Fibroblast of villous mesenchyme (primary cell): ENCODE data around the gene ADAM15. TPM values are rescaled to one million over a fixed set of nuclear protein-coding genes. Genes with fewer than 3 reads are reported as not detected.

ENCODE experiments used
- DNase-seq: peaks from one replicate; pipeline ENCODE4 v3.0.0-alpha.2; 2010; ENCODE audit warnings: low read depth
- H3K4me3 ChIP-seq: 2 replicates; pipeline ENCODE4 v1.5.1; 2011; ENCODE audit warnings: low read depth, mild to moderate bottlenecking, low read length
- CTCF ChIP-seq: IDR thresholded peaks from 2 replicates; pipeline ENCODE4 v1.5.1; 2012; ENCODE audit warnings: low read depth, mild to moderate bottlenecking, low read length; ENCODE audit not compliant: insufficient read depth
- total RNA-seq: library from RNA; depleted of rRNA; stranded (reverse); fragments of >200 nt; gene quantifications from 2 replicates; pipeline ENCODE4 v1.2.3, GENCODE V29; 2012

ADAM15 gene
- total RNA-seq, 1 donor, result 49.2 TPM

- peak; percentile 97 for TF ChIP-seq CTCF
- DNase-seq, result peak; percentile 88
- peak overlapping the region; percentile 36 for H3K4me3 ChIP-seq
Observed at GRCh38 chr1:155017041-155017945, 33.8 kb upstream of the ADAM15 start.

GRCh38 chr1:155017946-155018316 lies 33.2 kb upstream of the ADAM15 start:
- no peak for DNase-seq
- TF ChIP-seq CTCF, result no peak
- H3K4me3 ChIP-seq, result peak overlapping the region; percentile 36

- no peak for DNase-seq
- H3K4me3 ChIP-seq, result no peak overlapping the region
- TF ChIP-seq CTCF, result no peak
Observed at GRCh38 chr1:155018617-155019348, 32.3 kb upstream of the ADAM15 start.

DNA sequence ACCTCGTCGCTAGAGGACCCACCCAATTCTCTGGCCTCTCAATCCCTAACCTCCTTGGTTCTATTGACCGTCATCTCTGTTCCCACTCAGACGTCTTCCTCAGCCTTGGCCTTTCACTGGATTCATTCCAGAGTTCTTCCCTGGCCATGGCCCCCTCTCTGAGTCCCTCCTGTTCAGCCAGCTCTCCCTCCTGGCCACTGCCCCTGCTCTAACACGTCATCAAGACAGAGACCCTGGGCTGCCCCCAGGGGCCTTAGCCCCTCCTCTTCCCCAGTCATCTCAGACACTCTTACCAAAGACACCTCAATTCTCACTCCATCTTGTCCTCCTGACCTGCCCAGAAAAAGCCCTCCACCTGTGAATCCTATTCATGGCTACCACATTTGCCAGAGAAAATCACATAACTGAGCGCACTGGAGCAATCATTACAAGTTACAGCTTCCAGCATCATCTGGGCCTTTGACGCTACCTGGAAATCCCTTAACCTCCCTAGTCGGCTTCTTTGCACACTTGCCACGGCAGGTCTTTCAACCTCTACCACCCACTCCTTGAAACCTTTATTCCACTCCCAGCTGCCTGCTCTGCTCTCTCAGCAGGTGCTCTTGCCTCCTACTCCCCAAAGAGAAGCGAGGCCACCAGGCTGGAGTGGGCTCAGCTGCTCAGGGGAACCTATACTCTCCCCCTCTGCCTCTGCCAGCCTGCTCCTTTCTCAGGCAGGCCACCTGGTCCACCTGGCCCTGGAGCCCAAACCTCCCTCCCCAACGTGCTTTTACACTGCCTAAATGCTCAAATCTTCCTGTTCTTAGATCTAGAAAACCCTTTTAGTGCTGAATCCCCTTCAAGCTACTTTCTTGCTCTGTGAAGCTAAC lies 31.5 kb upstream of the ADAM15 start:
- TF ChIP-seq CTCF, result no peak
- no peak overlapping the region for H3K4me3 ChIP-seq
- no peak for DNase-seq

DNA sequence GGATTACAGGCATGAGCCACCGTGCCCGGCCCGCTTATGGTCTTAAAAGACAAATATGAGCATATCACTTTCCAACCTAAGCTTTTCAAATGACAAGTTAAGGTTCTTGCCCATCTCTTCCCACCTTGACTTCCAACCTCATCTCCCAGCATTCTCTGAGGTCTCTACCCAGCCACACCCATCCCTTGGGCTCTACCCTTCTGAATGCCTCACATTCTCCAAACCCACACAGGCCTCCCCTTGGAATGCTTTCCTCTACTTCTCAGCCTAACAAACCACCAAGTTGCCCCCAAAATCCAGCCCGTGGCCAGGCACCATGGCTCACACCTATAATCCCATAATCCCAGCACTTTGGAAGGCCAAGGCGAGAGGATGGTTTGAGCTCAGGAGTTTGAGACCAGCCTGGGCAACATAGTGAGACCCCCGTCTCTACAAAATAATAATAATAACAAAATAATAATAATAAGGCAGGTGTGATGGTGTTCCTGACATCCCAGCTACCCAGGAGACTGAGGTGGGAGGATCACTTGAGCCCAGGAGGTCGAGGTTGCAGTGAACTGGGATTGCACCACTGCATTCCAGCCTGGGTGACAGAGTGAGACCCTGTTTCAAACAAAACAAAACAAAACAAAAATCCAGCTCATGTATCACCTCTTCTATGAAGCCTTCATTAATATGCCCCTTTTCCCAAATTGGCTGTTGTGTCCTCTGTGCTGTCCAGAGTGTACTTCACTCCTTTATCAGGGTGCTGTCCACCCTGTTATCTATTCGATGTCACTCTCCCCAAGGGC lies 28.8 kb upstream of the ADAM15 start:
- H3K4me3 ChIP-seq, result no peak overlapping the region
- no peak for DNase-seq
- no peak for TF ChIP-seq CTCF

GRCh38 chr1:155022927-155023236 lies 28.2 kb upstream of the ADAM15 start:
- no peak for DNase-seq
- H3K4me3 ChIP-seq, result no peak overlapping the region
- no peak for TF ChIP-seq CTCF
